Activated T-cell treated with anti-CD3 and anti-CD28 coated beads, Interleukin-2, amount 50 U/mL, for 4 hours (primary cell): ENCODE measurements around the gene NCAPG2. TPM values are rescaled to one million over a fixed set of nuclear protein-coding genes. Genes with fewer than 3 reads are reported as not detected.

Experiments
- ATAC-seq, 2 donors: fragments of 200-7000 bp; cut with Tn5 transposase; one replicate each; pipeline ENCODE4 v1.10.0; 2021
- DNase-seq: peaks from one replicate; pipeline ENCODE4 v3.0.0-alpha.2; 2020
- H3K27me3 Mint-ChIP-seq: one replicate; pipeline ENCODE4 v1.8.0; 2021; ENCODE audit warnings: low read depth, mixed read lengths
- H3K36me3 Mint-ChIP-seq: one replicate; pipeline ENCODE4 v1.8.0; 2022; ENCODE audit warnings: mixed read lengths; ENCODE audit not compliant: insufficient read depth
- H3K4me1 Mint-ChIP-seq: one replicate; pipeline ENCODE4 v1.8.0; 2021; ENCODE audit warnings: low read depth, mixed read lengths
- H3K4me3 Mint-ChIP-seq: one replicate; pipeline ENCODE4 v1.8.0; 2021; ENCODE audit warnings: mild to moderate bottlenecking, moderate library complexity, mixed read lengths
- H3K9me3 Mint-ChIP-seq: one replicate; pipeline ENCODE4 v1.8.0; 2021; ENCODE audit warnings: mixed read lengths
- total RNA-seq, 3 donors: library from RNA; stranded (reverse); gene quantifications; one replicate each; pipeline ENCODE4 v1.2.1, GENCODE V29; 2021

Gene NCAPG2
- total RNA-seq, 3 donors from 2014 or later, result 19.7 to 26.2 (median 20.7) TPM

DNA sequence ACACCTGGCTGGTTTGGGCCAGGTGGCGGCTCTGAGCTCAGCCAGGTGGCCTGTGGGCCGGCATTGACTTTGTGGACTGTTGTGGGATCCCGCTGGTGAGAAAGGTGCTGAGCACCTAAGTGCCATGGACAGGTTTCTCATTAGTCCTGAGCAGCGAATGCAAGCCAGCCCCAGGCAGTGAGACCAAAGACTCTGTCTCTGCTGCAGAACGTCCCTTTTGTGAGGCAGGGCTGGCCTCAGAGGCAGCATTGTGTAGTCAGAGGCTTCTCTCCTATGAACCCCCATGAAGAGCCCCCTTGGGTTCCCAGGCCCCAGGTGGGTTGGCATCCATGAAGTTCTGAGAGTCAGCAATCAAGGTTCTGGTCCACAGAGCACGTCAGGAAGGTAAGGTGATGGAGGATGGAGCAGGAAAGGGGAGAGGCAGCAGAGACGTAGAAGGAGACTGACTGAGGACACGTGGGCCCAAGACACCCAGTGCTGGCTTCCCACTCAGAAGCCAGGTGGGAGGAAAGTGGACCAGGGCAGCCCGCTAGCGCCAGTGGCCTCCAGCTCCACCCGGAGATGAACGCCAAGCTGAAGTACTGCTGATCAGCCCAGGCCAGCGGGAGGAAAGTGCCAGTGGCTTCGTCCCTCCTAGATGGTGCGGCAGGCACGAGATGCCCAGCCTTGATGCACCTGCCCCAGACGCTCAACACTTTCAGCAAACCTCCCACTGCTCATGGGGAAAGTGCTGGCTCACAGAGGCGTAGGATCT, 97.8 kb downstream of the NCAPG2 start:
- H3K4me1 Mint-ChIP-seq, result no peaks in the 10 kb centered on the region
- H3K27me3 Mint-ChIP-seq, result no peaks in the 10 kb centered on the region
- no peaks in the 10 kb centered on the region for H3K9me3 Mint-ChIP-seq

GRCh38 chr7:158606129-158606528, 98.5 kb downstream of the NCAPG2 start:
- H3K36me3 Mint-ChIP-seq, result no peaks in the 10 kb centered on the region
- no peaks in the 10 kb centered on the region for H3K27me3 Mint-ChIP-seq
- no peaks in the 10 kb centered on the region for H3K9me3 Mint-ChIP-seq
- ATAC-seq, result no peak
- H3K4me3 Mint-ChIP-seq, result no peak overlapping the region
- DNase-seq, result no peak
- H3K4me1 Mint-ChIP-seq, result no peaks in the 10 kb centered on the region

More for the DNA sequence above, 97.8 kb downstream of the NCAPG2 start:
- ATAC-seq (no peak), DNase-seq (no peak)
- Mint-ChIP-seq H3K36me3 (no peaks in the 10 kb centered on the region), H3K4me3 (no peak overlapping the region)

GRCh38 chr7:158603773-158604755, 100.5 kb downstream of the NCAPG2 start:
- Mint-ChIP-seq H3K4me1 (no peaks in the 10 kb centered on the region), H3K36me3 (no peaks in the 10 kb centered on the region), H3K27me3 (no peaks in the 10 kb centered on the region), H3K9me3 (no peaks in the 10 kb centered on the region), H3K4me3 (no peak overlapping the region)
- DNase-seq (no peak), ATAC-seq (no peak)

- no peaks in the 10 kb centered on the region for H3K4me1 Mint-ChIP-seq
- no peaks in the 10 kb centered on the region for H3K9me3 Mint-ChIP-seq
- DNase-seq (no peak), ATAC-seq (no peak)
- no peak overlapping the region for H3K4me3 Mint-ChIP-seq
- H3K36me3 Mint-ChIP-seq, result no peaks in the 10 kb centered on the region
- H3K27me3 Mint-ChIP-seq, result no peaks in the 10 kb centered on the region
These were observed 101.5 kb downstream of the NCAPG2 start for GRCh38 chr7:158602905-158603772.

- H3K4me3 Mint-ChIP-seq, result no peak overlapping the region
- ATAC-seq, result no peak
- DNase-seq, result no peak
- H3K9me3 Mint-ChIP-seq, result no peaks in the 10 kb centered on the region
- no peaks in the 10 kb centered on the region for H3K27me3 Mint-ChIP-seq
- no peaks in the 10 kb centered on the region for H3K4me1 Mint-ChIP-seq
- no peaks in the 10 kb centered on the region for H3K36me3 Mint-ChIP-seq
These were observed 102.6 kb downstream of the NCAPG2 start for GRCh38 chr7:158602041-158602440.

GRCh38 chr7:158601090-158601489, 103.5 kb downstream of the NCAPG2 start:
- DNase-seq, result no peak
- no peaks in the 10 kb centered on the region for H3K27me3 Mint-ChIP-seq
- ATAC-seq, result no peak
- no peaks in the 10 kb centered on the region for H3K4me1 Mint-ChIP-seq
- no peak overlapping the region for H3K4me3 Mint-ChIP-seq
- H3K36me3 Mint-ChIP-seq, result no peaks in the 10 kb centered on the region
- H3K9me3 Mint-ChIP-seq, result no peaks in the 10 kb centered on the region

- Mint-ChIP-seq H3K4me3 (no peak overlapping the region), H3K36me3 (no peaks in the 10 kb centered on the region), H3K4me1 (no peaks in the 10 kb centered on the region), H3K9me3 (no peaks in the 10 kb centered on the region), H3K27me3 (no peaks in the 10 kb centered on the region)
- ATAC-seq, result no peak
- no peak for DNase-seq
These were observed 107.9 kb downstream of the NCAPG2 start for GRCh38 chr7:158596745-158597144.

DNA sequence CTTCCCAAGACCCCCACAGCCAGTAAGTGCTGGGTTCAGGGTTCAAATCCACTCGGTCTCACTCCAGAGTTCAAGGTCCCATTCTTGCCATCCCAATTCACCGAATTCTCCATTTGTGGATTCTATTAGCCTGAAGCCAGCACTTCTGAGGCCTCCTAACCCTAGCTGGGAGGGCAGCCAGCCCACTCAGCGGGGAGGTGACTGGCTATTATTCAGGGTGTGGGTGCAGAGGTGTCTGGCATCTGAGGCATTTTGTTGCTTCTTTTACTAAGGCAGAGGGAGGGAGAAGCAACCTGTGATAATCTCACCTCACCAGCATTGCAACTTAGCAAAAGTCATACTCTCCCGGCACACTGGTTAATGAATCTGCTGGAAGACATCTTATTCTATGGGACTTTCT, 108.3 kb downstream of the NCAPG2 start:
- H3K36me3 Mint-ChIP-seq, result no peaks in the 10 kb centered on the region
- no peak overlapping the region for H3K4me3 Mint-ChIP-seq
- H3K4me1 Mint-ChIP-seq, result no peaks in the 10 kb centered on the region
- no peaks in the 10 kb centered on the region for H3K27me3 Mint-ChIP-seq
- ATAC-seq (no peak), DNase-seq (no peak)
- H3K9me3 Mint-ChIP-seq, result no peaks in the 10 kb centered on the region

DNA sequence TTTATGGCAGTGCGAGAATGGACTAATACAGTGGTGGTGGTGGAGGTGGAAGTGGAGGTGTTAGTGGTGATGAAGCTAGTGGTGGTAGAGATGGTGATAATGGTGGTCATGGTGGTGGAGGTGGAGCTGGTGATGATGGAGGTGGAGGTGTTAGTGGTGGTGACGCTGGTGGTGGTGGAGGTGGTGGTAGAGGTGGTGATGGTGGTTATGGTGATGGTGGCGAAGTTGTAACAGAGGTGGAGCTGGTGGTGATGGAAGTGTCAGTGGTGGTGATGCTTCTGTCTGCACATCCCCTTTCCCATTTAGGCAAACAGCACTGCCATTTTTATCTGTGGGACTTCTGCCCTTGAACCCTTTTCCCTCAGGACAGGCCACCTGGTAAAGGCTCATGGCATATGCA, 109.5 kb downstream of the NCAPG2 start:
- Mint-ChIP-seq H3K9me3 (no peaks in the 10 kb centered on the region), H3K27me3 (no peaks in the 10 kb centered on the region), H3K36me3 (no peaks in the 10 kb centered on the region), H3K4me3 (no peak overlapping the region), H3K4me1 (no peaks in the 10 kb centered on the region)
- DNase-seq (no peak), ATAC-seq (no peak)

DNA sequence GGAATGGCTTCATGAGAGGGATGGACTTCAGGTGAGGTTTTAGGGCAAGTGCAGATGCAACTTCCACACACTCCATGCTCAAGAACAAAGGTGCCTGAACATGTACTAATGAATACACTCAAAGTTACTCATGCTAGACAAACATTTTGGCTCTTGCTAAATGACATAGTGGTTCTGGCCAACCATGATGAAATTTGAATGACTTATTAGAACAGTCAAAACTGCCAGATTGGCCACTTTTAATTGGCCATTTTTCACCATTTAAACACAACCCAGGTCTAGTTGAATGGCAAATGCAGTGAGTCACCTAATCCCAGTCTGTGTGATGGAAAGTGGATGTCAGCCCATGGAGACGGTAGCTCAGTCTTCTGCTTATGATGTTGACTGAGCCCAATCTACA, 112.1 kb downstream of the NCAPG2 start:
- DNase-seq, result no peak
- Mint-ChIP-seq H3K4me1 (peaks cover 2% of the 10 kb centered on the region), H3K27me3 (peaks cover 8% of the 10 kb centered on the region), H3K36me3 (no peaks in the 10 kb centered on the region), H3K9me3 (no peaks in the 10 kb centered on the region), H3K4me3 (no peak overlapping the region)
- ATAC-seq, result no peak

GRCh38 chr7:158591944-158592343, 112.7 kb downstream of the NCAPG2 start:
- peaks cover 2% of the 10 kb centered on the region for H3K4me1 Mint-ChIP-seq
- ATAC-seq (no peak), DNase-seq (no peak)
- no peak overlapping the region for H3K4me3 Mint-ChIP-seq
- no peaks in the 10 kb centered on the region for H3K9me3 Mint-ChIP-seq
- peaks cover 8% of the 10 kb centered on the region for H3K27me3 Mint-ChIP-seq
- no peaks in the 10 kb centered on the region for H3K36me3 Mint-ChIP-seq

DNA sequence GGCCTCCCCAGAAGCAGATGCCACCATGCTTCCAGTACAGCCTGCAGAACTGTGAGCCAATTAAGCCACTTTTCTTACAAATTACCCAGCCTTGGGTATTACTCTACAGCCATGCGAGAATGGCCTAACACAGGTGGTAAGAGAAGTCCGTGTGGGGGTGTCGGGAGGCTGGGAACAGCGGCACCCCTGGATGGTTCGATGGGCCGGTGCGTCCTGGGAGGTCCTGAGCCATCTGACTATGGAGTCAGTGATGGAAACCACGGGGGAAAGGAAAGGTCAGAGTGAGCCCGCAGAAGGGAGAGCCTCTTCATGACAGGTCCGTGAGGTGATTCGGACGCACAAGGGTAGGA, 114.4 kb downstream of the NCAPG2 start:
- no peaks in the 10 kb centered on the region for H3K9me3 Mint-ChIP-seq
- no peak for DNase-seq
- ATAC-seq, result no peak
- peaks cover 9% of the 10 kb centered on the region for H3K4me1 Mint-ChIP-seq
- peaks cover 22% of the 10 kb centered on the region for H3K27me3 Mint-ChIP-seq
- no peaks in the 10 kb centered on the region for H3K36me3 Mint-ChIP-seq
- H3K4me3 Mint-ChIP-seq, result no peak overlapping the region

- H3K4me3 Mint-ChIP-seq, result no peak overlapping the region
- no peaks in the 10 kb centered on the region for H3K9me3 Mint-ChIP-seq
- peaks cover 27% of the 10 kb centered on the region for H3K27me3 Mint-ChIP-seq
- no peaks in the 10 kb centered on the region for H3K36me3 Mint-ChIP-seq
- H3K4me1 Mint-ChIP-seq, result peaks cover 9% of the 10 kb centered on the region
- no peak for ATAC-seq
- DNase-seq, result no peak
These were observed 115.0 kb downstream of the NCAPG2 start for GRCh38 chr7:158589653-158590052.

DNA sequence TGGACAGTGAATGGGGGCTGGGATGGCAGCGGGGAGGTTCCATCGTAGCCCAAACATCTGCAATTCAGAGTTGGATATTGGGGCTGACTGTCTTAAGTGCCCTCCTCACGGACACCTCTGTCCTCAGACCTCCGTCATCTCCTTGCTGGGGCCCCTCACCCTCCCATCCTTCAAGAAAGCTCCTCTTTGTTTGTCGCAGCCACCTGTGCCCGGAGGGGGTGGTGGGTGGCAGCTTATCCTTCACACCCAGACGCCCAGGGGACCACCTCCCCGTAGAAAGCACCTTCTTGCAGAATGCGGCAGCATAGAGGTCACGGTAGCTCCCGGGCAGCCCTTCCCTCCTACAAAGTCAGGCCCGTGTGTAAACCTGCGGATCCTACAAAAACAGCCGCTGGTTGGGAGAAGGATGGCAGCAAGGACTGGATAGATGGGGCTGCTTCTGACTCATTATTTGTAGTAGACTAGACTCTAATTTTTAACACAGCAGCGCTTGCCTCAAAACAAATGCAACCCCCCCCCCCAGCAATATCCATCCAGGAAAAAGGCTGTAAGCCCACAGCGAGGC, 115.6 kb downstream of the NCAPG2 start:
- H3K36me3 Mint-ChIP-seq, result no peaks in the 10 kb centered on the region
- ATAC-seq, result no peak
- H3K4me3 Mint-ChIP-seq, result peak overlapping the region; percentile 25
- peaks cover 34% of the 10 kb centered on the region for H3K27me3 Mint-ChIP-seq
- no peak for DNase-seq
- H3K9me3 Mint-ChIP-seq, result no peaks in the 10 kb centered on the region
- peaks cover 9% of the 10 kb centered on the region for H3K4me1 Mint-ChIP-seq
